IPS DF 4.7 (cell line): Measurements from ENCODE around the gene CHST11.

Source experiments
- DNase-seq: peaks from one replicate; pipeline ENCODE4 v3.0.0-alpha.2; 2013; ENCODE audit warnings: low spot score; ENCODE audit errors: extremely low read depth

The CHST11 gene

GRCh38 chr12:104582739-104583138 is 126.0 kb downstream of the CHST11 start:
- DNase-seq: no peak

DNA sequence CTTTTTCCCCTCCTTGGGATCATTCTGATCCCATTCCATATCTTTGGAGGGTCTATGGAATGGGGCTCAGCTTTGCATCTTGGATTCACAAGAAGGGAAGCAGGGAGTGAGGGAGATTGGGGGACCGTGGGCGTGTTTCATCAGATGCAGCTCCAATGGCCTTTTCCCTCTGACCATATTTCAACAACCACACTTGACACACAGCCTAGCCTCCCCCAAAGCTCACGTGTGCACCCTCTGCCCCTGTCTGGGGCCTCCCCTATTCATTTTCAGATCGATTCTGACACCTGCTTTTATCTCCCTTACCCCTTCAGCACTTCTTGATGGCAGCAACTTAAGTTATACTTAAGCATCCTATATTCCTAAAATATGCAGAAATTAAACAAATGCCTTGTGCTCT is 126.6 kb downstream of the CHST11 start:
- no peak for DNase-seq

DNA sequence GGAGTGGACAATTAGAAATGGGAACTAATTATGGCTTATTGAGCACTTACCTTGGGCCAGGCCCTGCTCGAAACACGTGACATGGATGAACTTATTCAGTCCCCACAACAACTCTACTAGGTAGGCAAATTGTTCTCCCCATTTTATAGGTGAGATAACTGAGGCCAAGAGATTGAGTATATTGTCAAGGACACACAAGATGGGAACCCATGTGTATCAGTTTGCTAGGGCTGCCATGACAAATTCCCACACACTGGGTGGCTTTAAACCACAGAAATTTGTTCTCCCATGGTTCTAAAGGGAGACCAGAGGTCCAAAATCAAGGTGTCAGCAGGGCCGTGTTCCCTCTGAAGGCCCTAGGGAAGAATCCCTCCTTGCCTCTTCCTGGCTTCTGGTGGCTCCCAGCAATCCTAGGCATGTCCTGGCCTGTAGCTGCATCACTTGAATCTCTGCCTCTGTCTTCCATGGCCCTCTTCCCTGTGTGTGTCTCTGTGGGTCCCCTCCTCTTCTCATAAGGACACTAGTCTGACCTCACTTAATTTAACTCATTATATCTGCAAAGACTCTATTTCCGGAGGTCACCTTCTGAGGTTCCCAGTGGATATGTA is 128.8 kb downstream of the CHST11 start:
- no peak for DNase-seq

DNA sequence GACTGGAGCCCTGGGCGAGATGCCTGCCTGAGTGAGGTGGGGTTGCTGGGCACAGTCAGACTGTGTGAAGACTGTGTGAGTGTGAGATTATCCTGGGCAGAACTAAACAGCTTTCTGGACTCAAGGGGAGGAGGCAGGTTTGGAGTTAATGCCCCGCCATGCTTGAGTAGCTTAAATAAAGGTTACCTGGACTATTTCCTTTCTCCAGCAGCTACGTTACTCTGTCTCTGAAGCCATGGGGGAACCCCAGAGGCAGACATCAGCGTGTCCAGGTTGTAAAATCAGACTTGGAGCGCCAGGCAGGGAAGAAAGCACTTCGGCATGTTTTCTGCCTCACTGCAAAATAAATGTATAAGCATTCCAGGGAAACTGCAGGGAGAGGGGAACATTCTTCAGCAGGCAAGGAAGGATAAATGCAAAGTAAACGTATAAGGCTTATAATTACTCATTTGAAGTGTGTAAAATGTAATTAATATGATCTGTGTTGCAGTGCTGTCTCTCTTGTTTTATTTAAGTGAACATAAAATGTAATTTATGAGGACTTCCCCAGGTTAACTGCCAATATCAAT is 129.7 kb downstream of the CHST11 start:
- no peak for DNase-seq

GRCh38 chr12:104588047-104588920 is 131.5 kb downstream of the CHST11 start:
- no peak for DNase-seq

DNA sequence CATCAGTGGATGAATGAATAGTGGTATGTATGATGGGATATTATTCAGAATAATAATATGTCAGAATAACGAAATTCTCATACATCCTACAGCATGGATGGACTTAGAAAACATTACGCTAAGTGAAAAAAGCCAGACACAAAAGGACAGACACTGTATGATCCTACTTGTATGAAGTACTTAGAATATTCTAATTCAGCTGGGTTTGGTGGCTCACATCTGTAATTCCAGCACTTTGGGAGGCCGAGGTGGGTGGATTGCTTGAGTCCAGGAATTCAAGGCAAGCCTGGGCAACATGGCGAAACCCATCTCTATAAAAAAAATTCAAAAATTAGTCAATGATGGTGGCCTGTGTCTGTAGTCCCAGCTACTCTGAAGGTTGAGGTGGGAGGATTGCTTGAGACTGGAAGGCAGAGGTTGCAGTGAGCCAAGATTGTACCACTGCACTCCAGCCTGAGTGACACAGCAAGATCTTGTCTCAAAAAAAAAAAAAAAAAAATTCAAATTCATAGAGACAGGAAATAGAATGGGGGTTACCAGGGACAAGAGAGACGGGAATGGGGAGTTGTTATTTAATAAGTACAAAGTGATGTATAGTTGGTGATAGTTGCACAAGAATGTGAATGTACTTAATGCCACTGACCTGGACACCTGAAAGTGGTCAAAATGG is 132.3 kb downstream of the CHST11 start:
- DNase-seq: no peak

- DNase-seq: no peak
Measured at GRCh38 chr12:104590022-104590421, 133.3 kb downstream of the CHST11 start.

DNA sequence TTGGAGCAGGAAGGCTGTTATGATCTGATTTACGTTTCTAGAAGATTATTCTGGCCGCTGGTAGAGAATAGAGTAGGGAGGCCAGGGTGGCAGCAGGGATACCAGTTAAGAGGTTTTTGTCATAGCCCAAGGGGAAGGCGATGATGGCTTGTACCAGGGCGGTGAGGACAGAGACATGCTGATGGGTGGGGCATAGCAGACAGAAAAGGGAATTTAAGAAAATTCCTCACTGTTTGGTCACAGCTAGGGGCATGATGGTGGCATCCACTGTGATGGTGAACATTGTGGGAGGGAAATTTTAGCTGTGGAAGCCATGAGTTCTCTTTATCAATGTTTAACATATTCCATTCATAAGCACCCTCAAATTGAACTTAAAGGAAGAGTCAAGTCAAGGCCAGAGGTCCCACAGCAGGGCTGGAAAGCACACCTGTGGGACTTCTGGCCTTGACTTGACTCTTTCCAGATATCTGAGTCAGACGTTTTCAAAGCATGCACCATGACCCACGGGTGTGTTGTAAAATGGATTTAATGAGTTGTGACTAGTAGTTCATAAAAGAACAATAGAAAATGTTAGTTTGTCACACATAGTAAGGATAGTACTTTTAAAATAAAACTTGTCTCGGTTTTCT is 134.6 kb downstream of the CHST11 start:
- no peak for DNase-seq

DNA sequence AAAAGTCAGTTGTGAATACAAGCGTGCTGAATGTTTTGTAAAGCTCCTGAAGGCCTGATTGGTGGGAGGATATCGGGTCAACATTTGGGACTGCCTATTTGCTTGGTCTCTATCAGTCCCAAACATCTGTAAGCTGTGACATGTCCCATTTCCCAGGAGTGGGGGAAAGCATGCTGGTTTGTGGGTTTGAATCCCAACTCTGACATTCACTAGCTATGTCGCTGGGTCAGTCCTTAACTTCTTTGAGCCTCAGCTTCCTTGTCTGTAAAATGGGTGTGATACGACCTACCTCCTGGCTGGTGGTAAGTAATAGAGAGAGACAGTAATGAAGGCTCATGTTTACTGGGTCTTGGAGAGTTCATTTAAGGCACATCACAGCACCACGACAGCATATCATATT is 136.7 kb downstream of the CHST11 start:
- no peak for DNase-seq

- DNase-seq: no peak
Measured at GRCh38 chr12:104596134-104596799, 139.5 kb downstream of the CHST11 start.

GRCh38 chr12:104596898-104597843 is 140.4 kb downstream of the CHST11 start:
- no peak for DNase-seq

DNA sequence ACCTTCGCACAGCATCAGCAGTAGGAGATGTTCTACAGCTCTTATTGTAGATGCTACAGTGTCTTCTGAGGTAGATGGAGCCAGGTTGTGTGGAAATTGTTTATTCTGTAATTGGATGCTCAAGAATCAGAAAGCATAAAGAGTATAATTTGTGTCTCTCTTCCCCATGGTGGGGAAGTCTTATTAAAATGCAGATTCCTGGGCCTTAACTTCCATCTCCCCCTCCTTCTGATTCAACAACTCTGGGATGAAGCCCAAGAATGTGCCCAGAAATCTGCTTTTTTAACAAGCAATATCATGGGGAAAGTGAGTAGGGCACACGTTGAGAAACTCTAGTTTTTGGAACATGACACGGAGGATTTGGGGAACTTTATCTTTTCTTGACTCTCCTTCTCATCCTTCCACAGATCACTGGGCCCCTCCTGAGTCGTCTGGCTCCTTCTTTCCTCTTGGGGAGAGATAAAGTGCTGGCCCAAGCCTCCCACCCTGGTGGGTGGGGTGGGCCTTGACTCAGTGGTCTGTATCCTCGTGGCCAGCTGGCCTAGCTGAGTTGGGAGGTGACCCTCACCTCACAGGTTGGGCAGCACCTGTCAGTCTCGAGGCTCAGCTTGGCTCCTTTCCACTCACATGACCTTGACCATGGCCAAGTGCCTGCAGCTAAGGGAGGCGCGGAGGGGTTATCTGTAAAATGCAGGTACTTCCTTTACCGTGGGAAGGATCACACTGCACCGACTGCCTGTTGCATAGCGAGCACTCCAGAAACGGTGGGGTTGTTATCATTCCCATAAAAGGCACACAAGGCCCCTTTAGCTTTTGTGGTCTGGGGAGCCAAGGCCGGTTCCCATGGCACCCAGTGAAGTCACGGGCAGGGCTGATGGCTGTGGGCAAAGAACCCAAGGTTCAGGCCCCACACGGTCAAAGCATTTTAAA is 141.9 kb downstream of the CHST11 start:
- no peak for DNase-seq

DNA sequence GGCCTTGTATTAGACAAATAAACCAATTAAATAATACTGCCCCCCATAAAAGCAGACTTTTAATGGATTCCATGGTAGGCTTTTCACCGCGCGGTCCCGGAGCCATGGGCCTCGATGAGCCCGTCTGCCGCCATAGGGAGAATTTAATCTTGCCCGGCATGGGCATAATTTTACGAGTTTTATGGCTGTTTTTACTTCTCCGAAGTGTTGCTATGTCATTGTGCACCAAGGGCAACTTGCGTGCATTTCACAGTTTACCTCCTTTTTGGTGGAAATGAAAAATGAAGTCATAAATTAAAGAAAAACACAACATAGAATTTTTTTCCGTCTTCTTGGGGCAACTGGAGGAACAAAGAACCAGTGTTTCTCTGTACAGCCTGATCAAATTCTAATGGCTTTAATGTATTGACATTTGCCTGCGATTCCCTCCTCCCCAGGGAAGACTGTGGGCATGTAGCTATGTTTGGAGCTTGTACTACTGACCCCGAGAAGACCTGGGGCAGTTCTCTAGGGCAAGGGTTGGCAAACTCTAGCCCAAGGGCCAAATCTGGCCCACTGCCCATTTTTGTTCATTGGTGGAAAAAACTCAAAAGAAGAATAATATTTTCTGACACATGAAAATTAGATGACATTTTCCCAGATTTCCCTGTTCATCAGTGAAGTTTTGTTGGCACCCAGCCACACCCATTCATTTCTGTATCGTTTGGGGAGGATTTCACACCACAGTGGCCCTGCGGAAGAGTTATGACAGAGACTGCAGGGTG is 142.7 kb downstream of the CHST11 start:
- no peak for DNase-seq

DNA sequence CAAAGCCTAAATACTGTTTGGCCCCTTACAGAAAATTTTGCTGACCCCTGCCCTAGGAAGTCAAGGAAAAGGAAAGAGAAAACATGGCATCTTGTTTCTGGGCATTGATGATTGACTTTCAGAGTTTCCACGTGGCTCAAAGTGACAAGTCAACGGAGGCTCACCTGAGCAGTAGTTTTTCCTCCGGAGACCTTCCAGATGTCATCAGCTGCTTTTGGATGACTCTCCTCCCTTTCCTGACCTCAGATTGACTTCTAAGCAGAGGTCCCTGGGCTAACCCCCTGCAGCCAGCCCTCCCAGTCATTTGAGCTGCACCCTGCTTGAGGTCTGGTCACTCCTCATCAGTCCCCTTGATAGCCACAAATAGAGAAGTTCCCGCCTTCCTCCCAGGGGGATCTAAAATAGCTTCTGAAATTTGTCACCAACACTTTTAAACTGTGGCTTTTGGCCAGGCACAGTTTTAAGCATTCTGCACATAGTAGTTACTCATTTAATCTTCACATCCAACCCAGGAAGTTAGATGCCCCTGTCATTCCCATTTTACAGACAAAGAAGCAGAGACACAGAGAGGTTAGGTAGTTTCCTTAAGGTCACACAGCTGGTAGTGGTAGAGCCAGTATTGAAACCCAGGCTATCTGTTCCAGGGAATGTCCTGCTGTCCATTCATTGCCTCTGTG is 143.4 kb downstream of the CHST11 start:
- DNase-seq: no peak

- no peak for DNase-seq
Measured at GRCh38 chr12:104600790-104601739, 144.3 kb downstream of the CHST11 start.

- no peak for DNase-seq
Measured at GRCh38 chr12:104602406-104602805, 145.7 kb downstream of the CHST11 start.
